RWPE1 (cell line): ENCODE measurements around the gene POLE.

Source experiments
- CTCF ChIA-PET: fragments of 350-600 bp; sonication (Branson Sonifier 250); formaldehyde crosslinking; extraction: SDS; loops from one replicate; lab custom pipeline; 2021; lab: Yijun Ruan, JAX
- POLR2A ChIA-PET: fragments of 400-600 bp; formaldehyde crosslinking; extraction: SDS; loops from one replicate; lab custom pipeline; 2020; ENCODE audit warnings: antibody characterized with exemption; ENCODE audit not compliant: low non-redundant PET; lab: Yijun Ruan, JAX
- DNase-seq: peaks from one replicate; pipeline ENCODE4 v3.0.0; 2012; ENCODE audit warnings: low spot score
- H3K27ac ChIP-seq: fragments of 450-650 bp; 2 replicates; pipeline ENCODE4 v1.5.1; 2017
- CTCF ChIP-seq: fragments of 450-650 bp; conservative IDR thresholded peaks from 2 replicates; pipeline ENCODE4 v1.5.1; 2017; ENCODE audit warnings: low read depth, mild to moderate bottlenecking

Gene POLE

GRCh38 chr12:132635076-132635955 is 51.8 kb downstream of the POLE start:
- no peak for TF ChIP-seq CTCF
- no peak overlapping the region for H3K27ac ChIP-seq
- POLR2A ChIA-PET, result no interaction called here
- no peak for DNase-seq
- CTCF ChIA-PET, result interaction anchor here (0.6 to 1.1 kb wide), 2 partner anchors 12 to 36 kb away, joined by 3 to 5 read pairs; no protein-coding TSS in a partner anchor

- ChIA-PET POLR2A (no interaction called here), CTCF (no interaction called here)
- H3K27ac ChIP-seq, result no peak overlapping the region
- no peak for DNase-seq
- TF ChIP-seq CTCF, result no peak
Observed at GRCh38 chr12:132634411-132634990, 52.6 kb downstream of the POLE start.

- TF ChIP-seq CTCF, result no peak
- H3K27ac ChIP-seq, result no peak overlapping the region
- POLR2A ChIA-PET, result no interaction called here
- CTCF ChIA-PET, result interaction anchor here (0.7 kb wide), 1 partner anchor 34 kb away, joined by 3 read pairs; no protein-coding TSS in a partner anchor
- no peak for DNase-seq
Observed at GRCh38 chr12:132633901-132634300, 53.2 kb downstream of the POLE start.

GRCh38 chr12:132633398-132633797 is 53.7 kb downstream of the POLE start:
- H3K27ac ChIP-seq, result no peak overlapping the region
- CTCF ChIA-PET, result interaction anchor here (0.7 kb wide), 1 partner anchor 34 kb away, joined by 3 read pairs; no protein-coding TSS in a partner anchor
- DNase-seq, result no peak
- TF ChIP-seq CTCF, result no peak
- POLR2A ChIA-PET, result no interaction called here

GRCh38 chr12:132632521-132633228 is 54.5 kb downstream of the POLE start:
- POLR2A ChIA-PET, result interaction anchor here (0.6 kb wide), 1 partner anchor 11 kb away, joined by 5 read pairs; no protein-coding TSS in a partner anchor
- no peak for DNase-seq
- H3K27ac ChIP-seq, result no peak overlapping the region
- TF ChIP-seq CTCF, result no peak
- CTCF ChIA-PET, result no interaction called here

- CTCF ChIA-PET, result no interaction called here
- no peak overlapping the region for H3K27ac ChIP-seq
- POLR2A ChIA-PET, result no interaction called here
- DNase-seq, result no peak
- no peak for TF ChIP-seq CTCF
Observed at GRCh38 chr12:132631666-132632065, 55.5 kb downstream of the POLE start.
